ENCODE measurements around the gene RASA3. TPM values are rescaled to one million over a fixed set of nuclear protein-coding genes. Genes with fewer than 3 reads are reported as not detected.

Gene RASA3
- total RNA-seq, 1 experiment from 2014 or later: 9.1 TPM

DNA sequence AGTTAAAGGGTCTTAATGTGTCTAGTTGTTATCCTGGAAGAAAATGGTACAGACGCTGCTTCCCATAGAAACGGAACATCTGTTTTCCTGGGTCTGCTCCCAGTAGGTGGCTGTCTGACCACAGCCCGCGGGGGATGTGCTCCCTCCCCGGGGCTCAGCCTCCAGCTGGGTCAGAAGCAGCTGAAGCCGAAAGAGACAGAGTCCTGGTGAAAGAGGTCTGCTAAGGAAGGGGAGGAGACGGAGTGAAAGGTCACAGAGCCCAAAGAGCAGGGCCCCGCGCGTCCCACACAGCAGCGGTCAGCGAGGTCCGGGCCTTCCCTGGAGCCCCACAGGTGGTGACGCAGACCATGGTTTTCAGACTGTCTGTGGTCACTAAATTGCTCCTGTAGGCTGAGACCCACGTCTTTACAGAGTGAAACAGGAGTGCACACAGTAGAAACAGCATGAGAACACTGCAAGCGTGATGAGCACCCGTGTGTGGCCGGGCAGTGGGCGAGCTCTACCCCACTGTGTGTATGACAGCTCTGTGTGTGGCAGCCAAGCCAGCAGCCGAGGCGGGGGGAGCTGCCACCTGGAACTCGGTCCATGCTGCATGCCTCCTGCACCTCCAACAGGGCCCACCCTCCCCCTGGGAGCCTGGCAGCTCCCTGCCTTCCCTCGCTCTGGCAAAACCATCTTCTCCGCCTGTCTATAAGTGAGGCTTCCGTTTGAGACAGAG is 106.5 kb downstream of the RASA3 start:
- no peak overlapping the region for H3K9ac ChIP-seq (ENCODE audit: low read length)
- no peaks in the 10 kb centered on the region for H3K9me3 ChIP-seq (ENCODE audit: low read length)
- ChIA-PET POLR2A (ENCODE audit: unreplicated experiment) (no interaction called here), CTCF (no interaction called here)
- TF ChIP-seq EZH2phosphoT487 (IDR thresholded peaks at IDR 0.05; ENCODE audit: borderline replicate concordance, low read length) (no peak), EZH2 (IDR thresholded peaks at IDR 0.05; ENCODE audit: low read length, unreplicated experiment) (no peak)
- TF ChIP-seq, protein P1, sequence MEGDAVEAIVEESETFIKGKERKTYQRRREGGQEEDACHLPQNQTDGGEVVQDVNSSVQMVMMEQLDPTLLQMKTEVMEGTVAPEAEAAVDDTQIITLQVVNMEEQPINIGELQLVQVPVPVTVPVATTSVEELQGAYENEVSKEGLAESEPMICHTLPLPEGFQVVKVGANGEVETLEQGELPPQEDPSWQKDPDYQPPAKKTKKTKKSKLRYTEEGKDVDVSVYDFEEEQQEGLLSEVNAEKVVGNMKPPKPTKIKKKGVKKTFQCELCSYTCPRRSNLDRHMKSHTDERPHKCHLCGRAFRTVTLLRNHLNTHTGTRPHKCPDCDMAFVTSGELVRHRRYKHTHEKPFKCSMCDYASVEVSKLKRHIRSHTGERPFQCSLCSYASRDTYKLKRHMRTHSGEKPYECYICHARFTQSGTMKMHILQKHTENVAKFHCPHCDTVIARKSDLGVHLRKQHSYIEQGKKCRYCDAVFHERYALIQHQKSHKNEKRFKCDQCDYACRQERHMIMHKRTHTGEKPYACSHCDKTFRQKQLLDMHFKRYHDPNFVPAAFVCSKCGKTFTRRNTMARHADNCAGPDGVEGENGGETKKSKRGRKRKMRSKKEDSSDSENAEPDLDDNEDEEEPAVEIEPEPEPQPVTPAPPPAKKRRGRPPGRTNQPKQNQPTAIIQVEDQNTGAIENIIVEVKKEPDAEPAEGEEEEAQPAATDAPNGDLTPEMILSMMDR (conservative IDR thresholded peaks at IDR 0.05; ENCODE audit: low read depth, low read length): no peak
- DNase-seq (no peak), ATAC-seq (no peak)
- H3K79me2 ChIP-seq (ENCODE audit: low read length): no peaks in the 10 kb centered on the region
- no peaks in the 10 kb centered on the region for H3K27me3 ChIP-seq (ENCODE audit: low read length)
- no peaks in the 10 kb centered on the region for H3K36me3 ChIP-seq (ENCODE audit: low read depth, low read length)
- no peaks in the 10 kb centered on the region for H3K9me2 ChIP-seq (replicated peaks; ENCODE audit: low read length)
- H3K4me2 ChIP-seq (ENCODE audit: low read length): no peak overlapping the region
- no peaks in the 10 kb centered on the region for H3F3A ChIP-seq (ENCODE audit: low read length, unreplicated experiment)
- H4K20me1 ChIP-seq (ENCODE audit: low read length): no peaks in the 10 kb centered on the region
- intact Hi-C loops (cut with micrococcal nuclease): no loop called here
- H3K4me3 ChIP-seq (ENCODE audit: low read length): no peak overlapping the region
- BruUV-seq (replicated peaks): no TSS peak
- no peaks in the 10 kb centered on the region for H3K4me1 ChIP-seq (ENCODE audit: insufficient read depth, low read length)
- no peak overlapping the region for H2AFZ ChIP-seq (ENCODE audit: low read length)
- no peak overlapping the region for H3K27ac ChIP-seq (ENCODE audit: low read length)

DNA sequence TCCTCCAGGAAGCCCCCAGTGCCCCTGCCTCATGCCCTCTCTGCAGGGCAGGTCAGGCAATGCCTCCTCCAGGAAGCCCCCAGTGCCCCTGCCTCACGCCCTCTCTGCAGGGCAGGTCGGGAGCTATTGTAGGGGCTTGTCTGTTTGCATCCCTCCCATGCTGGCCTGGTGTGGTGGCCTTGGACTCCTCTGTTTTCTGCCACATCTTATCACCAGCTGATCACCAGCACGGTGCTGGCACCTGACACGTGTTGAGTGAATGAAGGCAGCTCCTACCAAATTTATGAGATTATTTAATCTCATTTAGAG is 107.1 kb downstream of the RASA3 start:
- H3K9me2 ChIP-seq (replicated peaks; ENCODE audit: low read length): no peaks in the 10 kb centered on the region
- no peaks in the 10 kb centered on the region for H3K79me2 ChIP-seq (ENCODE audit: low read length)
- H3K27me3 ChIP-seq (ENCODE audit: low read length): no peaks in the 10 kb centered on the region
- H3K27ac ChIP-seq (ENCODE audit: low read length): no peak overlapping the region
- H3K4me3 ChIP-seq (ENCODE audit: low read length): no peak overlapping the region
- TF ChIP-seq EZH2 (IDR thresholded peaks at IDR 0.05; ENCODE audit: low read length, unreplicated experiment) (no peak), EZH2phosphoT487 (IDR thresholded peaks at IDR 0.05; ENCODE audit: borderline replicate concordance, low read length) (no peak)
- TF ChIP-seq, protein P1 (conservative IDR thresholded peaks at IDR 0.05; ENCODE audit: low read depth, low read length): no peak
- no peaks in the 10 kb centered on the region for H3K4me1 ChIP-seq (ENCODE audit: insufficient read depth, low read length)
- H4K20me1 ChIP-seq (ENCODE audit: low read length): no peaks in the 10 kb centered on the region
- H3K36me3 ChIP-seq (ENCODE audit: low read depth, low read length): no peaks in the 10 kb centered on the region
- ATAC-seq (no peak), DNase-seq (no peak)
- ChIA-PET CTCF (no interaction called here), POLR2A (ENCODE audit: unreplicated experiment) (no interaction called here)
- BruUV-seq (replicated peaks): no TSS peak
- no peaks in the 10 kb centered on the region for H3K9me3 ChIP-seq (ENCODE audit: low read length)
- H2AFZ ChIP-seq (ENCODE audit: low read length): no peak overlapping the region
- H3K4me2 ChIP-seq (ENCODE audit: low read length): no peak overlapping the region
- no peak overlapping the region for H3K9ac ChIP-seq (ENCODE audit: low read length)
- intact Hi-C loops (cut with micrococcal nuclease): no loop called here
- H3F3A ChIP-seq (ENCODE audit: low read length, unreplicated experiment): no peaks in the 10 kb centered on the region

DNA sequence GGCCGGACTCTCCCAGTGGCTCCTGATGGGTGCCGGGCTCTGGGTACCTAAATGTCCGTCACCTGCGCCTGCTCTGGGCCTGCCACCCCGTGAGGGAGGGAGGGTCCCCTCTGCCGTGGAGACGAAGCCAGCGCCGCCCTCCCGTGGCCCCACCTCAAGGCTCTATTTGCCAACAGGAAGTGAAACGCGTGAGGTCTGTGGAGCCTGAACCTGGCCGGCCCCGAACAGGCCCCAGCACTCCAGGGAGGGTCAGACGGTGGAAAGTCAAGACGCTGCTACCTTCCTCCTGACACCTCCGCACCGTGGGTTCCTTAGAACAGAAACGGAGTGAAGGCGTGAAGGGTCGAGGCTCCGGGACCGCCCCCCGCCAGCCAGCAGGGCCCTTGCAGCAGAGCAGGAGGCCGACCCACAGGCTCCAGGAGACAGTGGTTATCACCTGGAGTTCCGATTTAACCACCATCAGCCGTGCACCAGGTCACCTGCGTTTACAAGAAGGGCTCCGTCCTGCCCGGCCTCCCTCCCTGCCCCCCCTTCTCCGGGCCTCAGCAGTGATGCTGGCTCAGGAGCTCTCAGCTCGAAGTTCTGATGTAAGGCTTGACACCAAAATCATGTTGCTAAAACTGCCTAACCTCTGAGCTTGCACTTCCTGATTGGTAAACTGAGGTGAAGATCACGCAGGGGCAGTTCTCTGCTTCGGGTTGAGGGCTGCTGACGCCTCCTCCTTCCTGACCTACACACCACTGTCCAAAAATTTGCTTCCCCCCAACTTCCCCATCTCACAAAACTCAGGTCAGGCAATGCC is 107.6 kb downstream of the RASA3 start:
- Histone ChIP-seq H3K4me2 (ENCODE audit: low read length) (no peak overlapping the region), H3K9ac (ENCODE audit: low read length) (no peak overlapping the region), H3K4me3 (ENCODE audit: low read length) (no peak overlapping the region), H3K36me3 (ENCODE audit: low read depth, low read length) (no peaks in the 10 kb centered on the region), H4K20me1 (ENCODE audit: low read length) (no peaks in the 10 kb centered on the region), H3K9me2 (replicated peaks; ENCODE audit: low read length) (no peaks in the 10 kb centered on the region), H3K4me1 (ENCODE audit: insufficient read depth, low read length) (no peaks in the 10 kb centered on the region), H3K9me3 (ENCODE audit: low read length) (no peaks in the 10 kb centered on the region), H3K27me3 (ENCODE audit: low read length) (no peaks in the 10 kb centered on the region), H3F3A (ENCODE audit: low read length, unreplicated experiment) (no peaks in the 10 kb centered on the region), H2AFZ (ENCODE audit: low read length) (no peak overlapping the region), H3K27ac (ENCODE audit: low read length) (no peak overlapping the region), H3K79me2 (ENCODE audit: low read length) (no peaks in the 10 kb centered on the region)
- no peak for DNase-seq
- no peak for TF ChIP-seq EZH2 (IDR thresholded peaks at IDR 0.05; ENCODE audit: low read length, unreplicated experiment)
- CTCF ChIA-PET: no interaction called here
- BruUV-seq (replicated peaks): no TSS peak
- ATAC-seq: no peak
- POLR2A ChIA-PET (ENCODE audit: unreplicated experiment): no interaction called here
- intact Hi-C loops (cut with micrococcal nuclease): no loop called here
